Sigmoid colon (tissue), 7 donors: ENCODE results near the gene CDKL2. TPM values are rescaled to one million over a fixed set of nuclear protein-coding genes. Genes with fewer than 3 reads are reported as not detected.
A peak's percentile ranks its signal among the peaks of the same experiment; 100 is the strongest.

Experiments
- DNase-seq: peaks from one replicate; pipeline ENCODE4 v3.0.0-alpha.2; 2019
- H3K27ac ChIP-seq, 4 donors: fragments of 200-600 bp; sonication (generic); one replicate each; pipeline ENCODE4 v1.5.1; 2016 to 2019; ENCODE audit warnings: mild to moderate bottlenecking in 1 of 4
- H3K27me3 ChIP-seq, 3 donors: fragments of 200-600 bp; sonication (generic); one replicate each; pipeline ENCODE4 v1.5.1; 2019; ENCODE audit warnings: mild to moderate bottlenecking in 1 of 3
- H3K36me3 ChIP-seq, 4 donors: fragments of 200-600 bp; sonication (generic); one replicate each; pipeline ENCODE4 v1.5.1; 2016 to 2019
- H3K4me1 ChIP-seq, 4 donors: fragments of 200-600 bp; sonication (generic); one replicate each; pipeline ENCODE4 v1.5.1; 2017 to 2019
- H3K4me3 ChIP-seq, 4 donors: fragments of 200-600 bp; sonication (generic); one replicate each; pipeline ENCODE4 v1.5.1; 2017 to 2019; ENCODE audit warnings: mild to moderate bottlenecking in 2 of 4, moderate library complexity in 1 of 4
- H3K9me3 ChIP-seq, 4 donors: fragments of 200-600 bp in 3 of 4; sonication (generic) in 3 of 4; one replicate each; pipeline versions ENCODE4 v1.5.1 to v1.6.1; 2013 to 2019
- CTCF ChIP-seq, 4 experiments: fragments of 450-650 bp in 3 of 4; fragments of 200-600 bp in 1 of 4; IDR thresholded peaks; one replicate each; pipeline ENCODE4 v1.5.1; 2016 to 2019; ENCODE audit warnings: antibody characterized with exemption in 4 of 4, mild to moderate bottlenecking in 3 of 4, moderate library complexity in 2 of 4
- EP300 ChIP-seq, 4 donors: sonication (generic); formaldehyde crosslinking; IDR thresholded peaks; one replicate each; pipeline ENCODE4 v1.6.1; 2017; ENCODE audit warnings: antibody characterized with exemption in 4 of 4
- POLR2A ChIP-seq, 2 donors: fragments of 450-650 bp; IDR thresholded peaks; one replicate each; pipeline ENCODE4 v1.6.1; 2016; ENCODE audit warnings: antibody characterized with exemption in 2 of 2, mild to moderate bottlenecking in 2 of 2, moderate library complexity in 2 of 2
- POLR2AphosphoS5 ChIP-seq, 4 donors: sonication (generic); formaldehyde crosslinking; IDR thresholded peaks; one replicate each; pipeline ENCODE4 v1.6.1; 2017; ENCODE audit warnings: antibody characterized with exemption in 4 of 4
- WGBS, 2 donors: extraction: QIAGEN DNeasy Blood & Tissue Kit; methylation state at CpG; one replicate each; pipeline ENCODE4 v1.1.7; 2013; 5-methylcytosine and 5-hydroxymethylcytosine counted together
- intact Hi-C: fragments of 100-400 bp; cut with DNase I; formaldehyde crosslinking; loops from one replicate; pipeline ENCODE4 v1.15.1; 2023
- polyA plus RNA-seq, 3 donors: library from polyadenylated mRNA; stranded (reverse); fragments of 200-250 nt; gene quantifications; one replicate each; pipeline ENCODE4 v1.2.3, GENCODE V29; 2013
- total RNA-seq, 4 donors: library from RNA; depleted of rRNA; stranded (reverse); fragments of >200 nt; gene quantifications; one replicate each; pipeline ENCODE4 v1.1.0, GENCODE V29; 2016
- donor health status: healthy with polysubstance abuse.
- donor health status: Bipolar disorder and iron deficiency.
- donor health status: healthy.

CDKL2 gene
- total and polyA plus RNA-seq, 7 donors: 0.42 to 11.9 (median 2.5) TPM; not detected in 2

DNA sequence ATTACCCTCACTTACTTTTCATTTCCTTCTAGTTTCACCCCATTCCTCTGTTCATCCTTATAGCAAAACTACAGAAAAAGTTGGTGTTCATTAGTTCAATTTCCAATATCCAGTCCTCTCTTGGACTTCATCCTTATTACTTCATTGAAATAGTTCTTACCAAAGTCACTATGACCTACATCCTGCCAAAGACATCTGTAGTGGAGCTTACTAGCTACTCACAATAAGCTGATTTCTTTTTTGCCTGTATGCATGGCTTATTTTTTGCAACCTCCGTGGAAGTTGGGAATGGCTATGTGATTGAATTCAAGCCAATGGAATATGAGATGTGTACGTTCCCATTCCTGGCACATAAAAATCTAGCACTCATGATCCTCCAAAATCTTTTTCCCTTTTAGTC lies 4.6 kb upstream of the CDKL2 start:
- Histone ChIP-seq H3K27me3 (no peaks in the 10 kb centered on the region), H3K27ac (no peak overlapping the region), H3K4me1 (peaks cover 0 to 18% (median 6%) of the 10 kb centered on the region in 4 donors), H3K36me3 (no peaks in the 10 kb centered on the region), H3K9me3 (no peaks in the 10 kb centered on the region), H3K4me3 (no peak overlapping the region)
- intact Hi-C loops: loop anchor here (5.0 kb wide), 1 partner anchor 37 kb away; the partner anchor contains the start of gene G3BP2
- no peak for DNase-seq
- TF ChIP-seq CTCF (IDR thresholded peaks at IDR 0.05) (no peak), POLR2AphosphoS5 (IDR thresholded peaks at IDR 0.05) (no peak), POLR2A (IDR thresholded peaks at IDR 0.05) (no peak), EP300 (IDR thresholded peaks at IDR 0.05) (no peak)
- 84 to 93% methylated on average over 2 of the region's 2 CpGs for WGBS, 2 donors

- Histone ChIP-seq H3K27me3 (no peaks in the 10 kb centered on the region), H3K9me3 (no peaks in the 10 kb centered on the region), H3K4me3 (no peak overlapping the region), H3K27ac (no peak overlapping the region), H3K4me1 (peaks cover 0 to 20% (median 7%) of the 10 kb centered on the region in 4 donors), H3K36me3 (no peaks in the 10 kb centered on the region)
- WGBS, 2 donors: 61 to 87% methylated on average over 3 of the region's 3 CpGs
- DNase-seq: no peak
- intact Hi-C loops: loop anchor here (5.0 kb wide), 1 partner anchor 38 kb away; the partner anchor contains the start of gene G3BP2
- TF ChIP-seq POLR2AphosphoS5 (IDR thresholded peaks at IDR 0.05) (no peak), CTCF (IDR thresholded peaks at IDR 0.05) (no peak), POLR2A (IDR thresholded peaks at IDR 0.05) (no peak), EP300 (IDR thresholded peaks at IDR 0.05) (no peak)
These were observed 4.0 kb upstream of the CDKL2 start for GRCh38 chr4:75634281-75634680.

DNA sequence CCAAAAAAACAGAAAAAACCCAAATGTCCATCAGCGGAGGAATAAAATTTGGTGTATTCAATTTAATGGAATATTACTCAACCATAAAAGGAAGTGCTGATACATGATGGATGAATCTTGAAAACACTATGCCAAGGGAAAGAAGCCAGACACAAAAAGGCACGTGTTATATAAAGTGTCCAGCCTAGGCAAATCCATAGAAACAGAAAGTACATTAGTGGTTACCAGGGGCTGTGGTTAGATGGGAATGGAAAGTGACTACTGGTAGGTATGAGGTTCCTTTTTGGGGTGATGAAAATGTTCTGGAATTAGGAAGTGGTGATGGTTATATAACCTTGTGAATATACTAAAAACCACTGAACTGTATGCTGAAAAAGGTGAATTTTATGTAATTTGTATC lies 3.5 kb upstream of the CDKL2 start:
- intact Hi-C loops: loop anchor here (5.0 kb wide), 1 partner anchor 38 kb away; the partner anchor contains the start of gene G3BP2
- no peak overlapping the region for H3K4me3 ChIP-seq
- H3K9me3 ChIP-seq: no peaks in the 10 kb centered on the region
- no peaks in the 10 kb centered on the region for H3K36me3 ChIP-seq
- H3K27me3 ChIP-seq: no peaks in the 10 kb centered on the region
- DNase-seq: no peak
- WGBS, 2 donors: 76 to 89% methylated on average over 2 of the region's 2 CpGs
- peaks cover 0 to 20% (median 7%) of the 10 kb centered on the region in 4 donors for H3K4me1 ChIP-seq
- H3K27ac ChIP-seq: no peak overlapping the region
- TF ChIP-seq EP300 (IDR thresholded peaks at IDR 0.05): no peak
- TF ChIP-seq POLR2AphosphoS5 (IDR thresholded peaks at IDR 0.05): no peak
- no peak for TF ChIP-seq CTCF (IDR thresholded peaks at IDR 0.05)
- no peak for TF ChIP-seq POLR2A (IDR thresholded peaks at IDR 0.05)

DNA sequence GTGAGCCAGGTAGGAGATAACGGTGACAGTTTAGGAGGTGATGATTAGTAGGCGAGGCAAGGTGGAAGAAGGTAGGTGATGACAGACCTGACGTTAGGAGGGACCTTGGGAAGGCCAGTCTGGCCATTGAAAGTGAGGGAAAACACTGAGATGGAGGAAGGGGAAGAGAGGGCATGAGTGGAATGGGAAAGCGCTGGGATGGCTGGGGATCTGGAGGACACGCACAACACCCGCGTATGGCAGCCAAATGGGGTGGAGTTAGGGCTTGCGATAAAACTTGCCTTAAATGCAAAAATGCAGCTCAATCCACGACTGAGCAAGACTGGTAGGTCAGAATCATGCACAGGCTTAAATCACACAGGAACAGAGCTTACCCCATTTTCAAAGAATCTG lies 605 bp upstream of the CDKL2 start:
- WGBS, 2 donors: 41 to 56% methylated on average over 9 of the region's 9 CpGs
- intact Hi-C loops: loop anchor here (5.0 kb wide), 1 partner anchor 41 kb away; the partner anchor contains the start of gene G3BP2

More for the DNA sequence above, 605 bp upstream of the CDKL2 start:
- Histone ChIP-seq H3K9me3 (no peaks in the 10 kb centered on the region), H3K27me3 (no peaks in the 10 kb centered on the region), H3K4me1 (peaks cover 0 to 20% (median 7%) of the 10 kb centered on the region in 4 donors), H3K36me3 (no peaks in the 10 kb centered on the region), H3K27ac (peak overlapping the region; percentile 18 to 70 (median 60)), H3K4me3 (peak overlapping the region; percentile 53 to 70 (median 60))
- DNase-seq: no peak
- TF ChIP-seq POLR2A (IDR thresholded peaks at IDR 0.05) (no peak), CTCF (IDR thresholded peaks at IDR 0.05) (no peak), POLR2AphosphoS5 (IDR thresholded peaks at IDR 0.05) (no peak), EP300 (IDR thresholded peaks at IDR 0.05) (no peak)
